ENCODE data around the gene NCK1.
"Not testable (repeated sequence)": the region's sequence is repeated elsewhere in the genome, so short reads cannot be mapped to it uniquely, and the experiment has no call there.

The NCK1 gene

GRCh38 chr3:136893848-136894443, 31.9 kb downstream of the NCK1 start:
- H3K4me3 ChIP-seq (ENCODE audit: control insufficient read depth in 1 of 7, extremely low read depth in 1 of 7, insufficient read depth in 4 of 7, low read depth in 2 of 7, low read length in 6 of 7): no peak overlapping the region
- ChIA-PET POLR2A (interaction anchor here (0.6 kb wide), 1 partner anchor 13 kb away, joined by 3 read pairs; no protein-coding TSS in a partner anchor), CTCF (no interaction called here)
- H3K9me3 ChIP-seq (ENCODE audit: control extremely low read depth in 1 of 5, control insufficient read depth in 4 of 5, insufficient read depth in 2 of 5, low read depth in 1 of 5, low read length in 4 of 5): peaks cover 0 to 20% (median 5%) of the 10 kb centered on the region in 5 experiments
- WGBS (ENCODE audit: insufficient coverage): 50% methylated on average over 2 of the region's 5 CpGs
- H3K36me3 ChIP-seq (ENCODE audit: control insufficient read depth in 4 of 4, insufficient read depth in 4 of 4, low read length in 3 of 4): peaks cover 5 to 13% (median 6%) of the 10 kb centered on the region in 4 experiments
- H3K27ac ChIP-seq (ENCODE audit: insufficient read depth in 1 of 2, low read depth in 1 of 2, low read length in 2 of 2, poor library complexity in 1 of 2, severe bottlenecking in 2 of 2): no peak overlapping the region
- peaks cover 4 to 11% (median 9%) of the 10 kb centered on the region in 4 experiments for H3K4me1 ChIP-seq (ENCODE audit: control extremely low read depth in 1 of 4, control insufficient read depth in 4 of 4, insufficient read depth in 4 of 4, low read length in 3 of 4)
- H3K27me3 ChIP-seq (replicated peaks in 2 of 5; ENCODE audit: control insufficient read depth in 4 of 5, insufficient read depth in 5 of 5, low read length in 4 of 5): no peaks in the 10 kb centered on the region
- DNase-seq: no peak

- CTCF ChIA-PET: interaction anchor here (2.8 kb wide), 1 partner anchor 13 kb away, joined by 7 read pairs; no protein-coding TSS in a partner anchor
- H3K4me1 ChIP-seq (ENCODE audit: control extremely low read depth in 1 of 4, control insufficient read depth in 4 of 4, insufficient read depth in 4 of 4, low read length in 3 of 4): peaks cover 4 to 26% (median 15%) of the 10 kb centered on the region in 4 experiments
- H3K9me3 ChIP-seq (ENCODE audit: control extremely low read depth in 1 of 5, control insufficient read depth in 4 of 5, insufficient read depth in 2 of 5, low read depth in 1 of 5, low read length in 4 of 5); H3K4me3 ChIP-seq (ENCODE audit: control insufficient read depth in 1 of 7, extremely low read depth in 1 of 7, insufficient read depth in 4 of 7, low read depth in 2 of 7, low read length in 6 of 7); H3K27ac ChIP-seq (ENCODE audit: insufficient read depth in 1 of 2, low read depth in 1 of 2, low read length in 2 of 2, poor library complexity in 1 of 2, severe bottlenecking in 2 of 2); H3K27me3 ChIP-seq (replicated peaks in 2 of 5; ENCODE audit: control insufficient read depth in 4 of 5, insufficient read depth in 5 of 5, low read length in 4 of 5); H3K36me3 ChIP-seq (ENCODE audit: control insufficient read depth in 4 of 4, insufficient read depth in 4 of 4, low read length in 3 of 4); POLR2A ChIA-PET; DNase-seq: not testable (repeated sequence)
- WGBS (ENCODE audit: insufficient coverage): no CpG with 5 or more reads among the region's 1 CpG
Observed at GRCh38 chr3:136897171-136897570, 35.2 kb downstream of the NCK1 start.

GRCh38 chr3:136898549-136898948, 36.5 kb downstream of the NCK1 start:
- Histone ChIP-seq H3K9me3 (ENCODE audit: control extremely low read depth in 1 of 5, control insufficient read depth in 4 of 5, insufficient read depth in 2 of 5, low read depth in 1 of 5, low read length in 4 of 5) (peaks cover 0 to 6% (median 0%) of the 10 kb centered on the region in 5 experiments), H3K36me3 (ENCODE audit: control insufficient read depth in 4 of 4, insufficient read depth in 4 of 4, low read length in 3 of 4) (peaks cover 2 to 5% (median 3%) of the 10 kb centered on the region in 4 experiments), H3K27me3 (replicated peaks in 2 of 5; ENCODE audit: control insufficient read depth in 4 of 5, insufficient read depth in 5 of 5, low read length in 4 of 5) (no peaks in the 10 kb centered on the region), H3K4me1 (ENCODE audit: control extremely low read depth in 1 of 4, control insufficient read depth in 4 of 4, insufficient read depth in 4 of 4, low read length in 3 of 4) (peaks cover 12 to 35% (median 24%) of the 10 kb centered on the region in 4 experiments), H3K27ac (ENCODE audit: insufficient read depth in 1 of 2, low read depth in 1 of 2, low read length in 2 of 2, poor library complexity in 1 of 2, severe bottlenecking in 2 of 2) (no peak overlapping the region), H3K4me3 (ENCODE audit: control insufficient read depth in 1 of 7, extremely low read depth in 1 of 7, insufficient read depth in 4 of 7, low read depth in 2 of 7, low read length in 6 of 7) (no peak overlapping the region)
- DNase-seq: no peak
- 48% methylated on average over 4 of the region's 4 CpGs for WGBS (ENCODE audit: insufficient coverage)
- POLR2A ChIA-PET: interaction anchor here (0.6 to 0.9 kb wide), 2 partner anchors 37 to 52 kb away, joined by 3 to 4 read pairs; partner anchors contain the start of gene NCK1
- CTCF ChIA-PET: interaction anchor here (0.9 to 2.8 kb wide), 4 partner anchors 9 to 36 kb away, joined by 3 to 7 read pairs (median 4); partner anchors contain the start of gene NCK1

GRCh38 chr3:136898954-136899353, 36.9 kb downstream of the NCK1 start:
- WGBS (ENCODE audit: insufficient coverage): 89% methylated on average over 1 of the region's 2 CpGs
- no peak for DNase-seq
- Histone ChIP-seq H3K4me1 (ENCODE audit: control extremely low read depth in 1 of 4, control insufficient read depth in 4 of 4, insufficient read depth in 4 of 4, low read length in 3 of 4) (peaks cover 12 to 35% (median 24%) of the 10 kb centered on the region in 4 experiments), H3K27me3 (replicated peaks in 2 of 5; ENCODE audit: control insufficient read depth in 4 of 5, insufficient read depth in 5 of 5, low read length in 4 of 5) (no peaks in the 10 kb centered on the region), H3K27ac (ENCODE audit: insufficient read depth in 1 of 2, low read depth in 1 of 2, low read length in 2 of 2, poor library complexity in 1 of 2, severe bottlenecking in 2 of 2) (no peak overlapping the region), H3K9me3 (ENCODE audit: control extremely low read depth in 1 of 5, control insufficient read depth in 4 of 5, insufficient read depth in 2 of 5, low read depth in 1 of 5, low read length in 4 of 5) (peaks cover 0 to 5% (median 1%) of the 10 kb centered on the region in 5 experiments), H3K4me3 (ENCODE audit: control insufficient read depth in 1 of 7, extremely low read depth in 1 of 7, insufficient read depth in 4 of 7, low read depth in 2 of 7, low read length in 6 of 7) (no peak overlapping the region), H3K36me3 (ENCODE audit: control insufficient read depth in 4 of 4, insufficient read depth in 4 of 4, low read length in 3 of 4) (peaks cover 2 to 5% (median 3%) of the 10 kb centered on the region in 4 experiments)
- CTCF ChIA-PET: interaction anchor here (0.9 to 2.8 kb wide), 4 partner anchors 10 to 37 kb away, joined by 3 to 7 read pairs (median 4); partner anchors contain the start of gene NCK1
- POLR2A ChIA-PET: interaction anchor here (0.9 kb wide), 1 partner anchor 37 kb away, joined by 3 read pairs; the partner anchor contains the start of gene NCK1

GRCh38 chr3:136899622-136900158, 37.7 kb downstream of the NCK1 start:
- no peak overlapping the region for H3K4me3 ChIP-seq (ENCODE audit: control insufficient read depth in 1 of 7, extremely low read depth in 1 of 7, insufficient read depth in 4 of 7, low read depth in 2 of 7, low read length in 6 of 7)
- H3K27ac ChIP-seq (ENCODE audit: insufficient read depth in 1 of 2, low read depth in 1 of 2, low read length in 2 of 2, poor library complexity in 1 of 2, severe bottlenecking in 2 of 2): no peak overlapping the region
- CTCF ChIA-PET: interaction anchor here (1.7 to 2.8 kb wide), 2 partner anchors 11 to 15 kb away, joined by 4 to 7 read pairs; no protein-coding TSS in a partner anchor
- H3K27me3 ChIP-seq (replicated peaks in 2 of 5; ENCODE audit: control insufficient read depth in 4 of 5, insufficient read depth in 5 of 5, low read length in 4 of 5): no peaks in the 10 kb centered on the region
- 90% methylated on average over 2 of the region's 2 CpGs for WGBS (ENCODE audit: insufficient coverage)
- POLR2A ChIA-PET: interaction anchor here (0.9 kb wide), 1 partner anchor 38 kb away, joined by 3 read pairs; the partner anchor contains the start of gene NCK1
- peaks cover 0 to 7% (median 5%) of the 10 kb centered on the region in 5 experiments for H3K9me3 ChIP-seq (ENCODE audit: control extremely low read depth in 1 of 5, control insufficient read depth in 4 of 5, insufficient read depth in 2 of 5, low read depth in 1 of 5, low read length in 4 of 5)
- peaks cover 0 to 5% (median 3%) of the 10 kb centered on the region in 4 experiments for H3K36me3 ChIP-seq (ENCODE audit: control insufficient read depth in 4 of 4, insufficient read depth in 4 of 4, low read length in 3 of 4)
- peak in 2 of 3 donors; percentile 53 to 75 for DNase-seq
- H3K4me1 ChIP-seq (ENCODE audit: control extremely low read depth in 1 of 4, control insufficient read depth in 4 of 4, insufficient read depth in 4 of 4, low read length in 3 of 4): peaks cover 12 to 35% (median 22%) of the 10 kb centered on the region in 4 experiments

GRCh38 chr3:136900694-136901093, 38.7 kb downstream of the NCK1 start:
- H3K27me3 ChIP-seq (replicated peaks in 2 of 5; ENCODE audit: control insufficient read depth in 4 of 5, insufficient read depth in 5 of 5, low read length in 4 of 5); H3K4me3 ChIP-seq (ENCODE audit: control insufficient read depth in 1 of 7, extremely low read depth in 1 of 7, insufficient read depth in 4 of 7, low read depth in 2 of 7, low read length in 6 of 7); H3K27ac ChIP-seq (ENCODE audit: insufficient read depth in 1 of 2, low read depth in 1 of 2, low read length in 2 of 2, poor library complexity in 1 of 2, severe bottlenecking in 2 of 2); POLR2A ChIA-PET; H3K36me3 ChIP-seq (ENCODE audit: control insufficient read depth in 4 of 4, insufficient read depth in 4 of 4, low read length in 3 of 4); CTCF ChIA-PET: not testable (repeated sequence)
- H3K4me1 ChIP-seq (ENCODE audit: control extremely low read depth in 1 of 4, control insufficient read depth in 4 of 4, insufficient read depth in 4 of 4, low read length in 3 of 4): peaks cover 12 to 35% (median 22%) of the 10 kb centered on the region in 4 experiments
- DNase-seq: peak in 2 of 3 donors; percentile 62 to 76
- peaks cover 3 to 10% (median 5%) of the 10 kb centered on the region in 5 experiments for H3K9me3 ChIP-seq (ENCODE audit: control extremely low read depth in 1 of 5, control insufficient read depth in 4 of 5, insufficient read depth in 2 of 5, low read depth in 1 of 5, low read length in 4 of 5)
- WGBS (ENCODE audit: insufficient coverage): no CpG with 5 or more reads among the region's 1 CpG

GRCh38 chr3:136901391-136901790, 39.4 kb downstream of the NCK1 start:
- no peak for DNase-seq
- Histone ChIP-seq H3K27ac (ENCODE audit: insufficient read depth in 1 of 2, low read depth in 1 of 2, low read length in 2 of 2, poor library complexity in 1 of 2, severe bottlenecking in 2 of 2) (no peak overlapping the region), H3K4me3 (ENCODE audit: control insufficient read depth in 1 of 7, extremely low read depth in 1 of 7, insufficient read depth in 4 of 7, low read depth in 2 of 7, low read length in 6 of 7) (no peak overlapping the region), H3K36me3 (ENCODE audit: control insufficient read depth in 4 of 4, insufficient read depth in 4 of 4, low read length in 3 of 4) (peaks cover 0 to 4% (median 3%) of the 10 kb centered on the region in 4 experiments), H3K4me1 (ENCODE audit: control extremely low read depth in 1 of 4, control insufficient read depth in 4 of 4, insufficient read depth in 4 of 4, low read length in 3 of 4) (peaks cover 12 to 35% (median 22%) of the 10 kb centered on the region in 4 experiments), H3K9me3 (ENCODE audit: control extremely low read depth in 1 of 5, control insufficient read depth in 4 of 5, insufficient read depth in 2 of 5, low read depth in 1 of 5, low read length in 4 of 5) (peaks cover 3 to 10% (median 5%) of the 10 kb centered on the region in 5 experiments), H3K27me3 (replicated peaks in 2 of 5; ENCODE audit: control insufficient read depth in 4 of 5, insufficient read depth in 5 of 5, low read length in 4 of 5) (no peaks in the 10 kb centered on the region)
- 100% methylated on average over 1 of the region's 3 CpGs for WGBS (ENCODE audit: insufficient coverage)
- POLR2A ChIA-PET: no interaction called here
- CTCF ChIA-PET: no interaction called here

Measured in common myeloid progenitor, CD34-positive (primary cell).